ENCODE data around the gene INSRR.

DNA sequence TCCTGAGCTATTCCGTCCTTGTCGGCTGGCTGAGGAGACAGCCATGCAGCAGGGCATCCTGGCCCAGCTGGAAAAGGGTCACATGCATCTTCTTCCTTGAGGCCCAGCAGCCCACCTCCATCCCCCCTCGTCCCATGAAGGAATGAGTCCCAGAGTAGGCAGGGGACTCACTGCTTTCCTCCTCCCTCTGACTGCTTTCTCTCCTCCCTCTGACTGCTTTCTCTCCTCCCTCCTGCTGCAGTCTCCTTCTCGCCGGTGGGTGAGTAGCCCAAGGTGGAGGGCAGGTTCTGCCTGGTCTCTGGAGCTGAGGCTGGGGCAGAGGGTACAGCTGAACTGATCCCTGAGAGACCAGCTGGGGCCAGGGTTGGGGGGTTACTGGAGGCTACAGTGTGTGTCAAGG, 15.2 kb upstream of the INSRR start:
- TF ChIP-seq, protein P1, sequence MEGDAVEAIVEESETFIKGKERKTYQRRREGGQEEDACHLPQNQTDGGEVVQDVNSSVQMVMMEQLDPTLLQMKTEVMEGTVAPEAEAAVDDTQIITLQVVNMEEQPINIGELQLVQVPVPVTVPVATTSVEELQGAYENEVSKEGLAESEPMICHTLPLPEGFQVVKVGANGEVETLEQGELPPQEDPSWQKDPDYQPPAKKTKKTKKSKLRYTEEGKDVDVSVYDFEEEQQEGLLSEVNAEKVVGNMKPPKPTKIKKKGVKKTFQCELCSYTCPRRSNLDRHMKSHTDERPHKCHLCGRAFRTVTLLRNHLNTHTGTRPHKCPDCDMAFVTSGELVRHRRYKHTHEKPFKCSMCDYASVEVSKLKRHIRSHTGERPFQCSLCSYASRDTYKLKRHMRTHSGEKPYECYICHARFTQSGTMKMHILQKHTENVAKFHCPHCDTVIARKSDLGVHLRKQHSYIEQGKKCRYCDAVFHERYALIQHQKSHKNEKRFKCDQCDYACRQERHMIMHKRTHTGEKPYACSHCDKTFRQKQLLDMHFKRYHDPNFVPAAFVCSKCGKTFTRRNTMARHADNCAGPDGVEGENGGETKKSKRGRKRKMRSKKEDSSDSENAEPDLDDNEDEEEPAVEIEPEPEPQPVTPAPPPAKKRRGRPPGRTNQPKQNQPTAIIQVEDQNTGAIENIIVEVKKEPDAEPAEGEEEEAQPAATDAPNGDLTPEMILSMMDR (IDR thresholded peaks at IDR 0.05; ENCODE audit: insufficient read depth, low read length, poor library complexity, severe bottlenecking), result no peak
- TF ChIP-seq EZH2phosphoT487 (conservative IDR thresholded peaks at IDR 0.05; ENCODE audit: low read length), result no peak
